SK-N-SH treated with all-trans-retinoic acid at 6 μM for 48 hours (cell line): ENCODE data around the gene GPER1.

Experiments used
- GLIS3 ChIP-seq: fragments of 250-450 bp; sonication (Bioruptor Pico); IDR thresholded peaks from 2 replicates; pipeline ENCODE4 v1.5.0; 2020; ENCODE audit warnings: mild to moderate bottlenecking, moderate library complexity
- ZFP3 ChIP-seq: fragments of 250-450 bp; sonication (Bioruptor Pico); IDR thresholded peaks from 2 replicates; pipeline ENCODE4 v1.5.0; 2020; ENCODE audit warnings: mild to moderate bottlenecking, moderate library complexity
- TF ChIP-seq, protein P1 (sequence below): fragments of 250-450 bp; sonication (Bioruptor Pico); IDR thresholded peaks from 2 replicates; pipeline ENCODE4 v1.8.0; 2020; ENCODE audit warnings: mild to moderate bottlenecking, moderate library complexity, borderline replicate concordance

DNA sequence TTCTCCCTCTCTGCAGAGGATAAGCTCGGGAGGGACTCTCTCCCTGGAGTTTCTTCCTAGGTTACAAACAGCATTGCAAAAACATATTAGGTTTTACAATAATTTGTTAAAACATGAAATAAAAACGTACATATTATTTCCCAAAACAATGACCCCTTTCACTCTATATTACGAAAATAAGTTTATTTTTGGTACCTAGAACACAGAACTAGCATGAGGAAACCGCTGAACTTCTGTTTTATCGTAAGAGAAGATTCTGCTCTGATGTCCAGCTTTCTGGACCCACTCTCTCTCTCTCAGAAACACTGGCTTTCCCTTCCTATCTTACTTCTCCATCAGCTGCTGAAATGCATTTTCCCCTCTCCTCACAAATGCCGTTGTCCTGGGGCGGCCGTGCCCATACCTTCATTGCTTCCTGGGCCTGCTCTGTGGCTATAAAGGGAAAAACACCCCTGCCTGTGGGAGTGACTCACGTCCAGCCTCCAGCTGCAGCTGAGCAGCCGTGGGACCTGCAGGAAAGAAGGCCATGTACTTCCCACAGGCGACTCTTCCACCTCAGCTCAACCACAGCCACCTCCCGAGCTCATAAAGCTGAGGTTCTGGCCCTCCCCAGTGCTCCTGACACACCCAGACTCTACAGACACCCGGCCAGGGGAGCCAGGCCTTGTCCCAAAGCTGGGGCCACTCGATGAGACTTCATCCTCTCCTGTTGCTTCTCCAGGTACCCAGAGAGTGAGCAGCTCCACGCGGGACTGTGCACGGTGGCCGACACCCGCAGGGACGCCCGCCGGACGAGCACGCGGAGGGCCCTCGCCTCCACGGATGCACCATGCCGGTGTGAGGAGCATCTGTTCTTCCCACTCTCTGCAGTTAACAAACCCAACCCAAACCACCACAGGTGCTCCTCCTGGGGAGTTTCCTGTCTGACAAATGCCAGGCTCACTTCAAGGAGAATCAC, 3.1 kb downstream of the GPER1 start:
- TF ChIP-seq, protein P1, sequence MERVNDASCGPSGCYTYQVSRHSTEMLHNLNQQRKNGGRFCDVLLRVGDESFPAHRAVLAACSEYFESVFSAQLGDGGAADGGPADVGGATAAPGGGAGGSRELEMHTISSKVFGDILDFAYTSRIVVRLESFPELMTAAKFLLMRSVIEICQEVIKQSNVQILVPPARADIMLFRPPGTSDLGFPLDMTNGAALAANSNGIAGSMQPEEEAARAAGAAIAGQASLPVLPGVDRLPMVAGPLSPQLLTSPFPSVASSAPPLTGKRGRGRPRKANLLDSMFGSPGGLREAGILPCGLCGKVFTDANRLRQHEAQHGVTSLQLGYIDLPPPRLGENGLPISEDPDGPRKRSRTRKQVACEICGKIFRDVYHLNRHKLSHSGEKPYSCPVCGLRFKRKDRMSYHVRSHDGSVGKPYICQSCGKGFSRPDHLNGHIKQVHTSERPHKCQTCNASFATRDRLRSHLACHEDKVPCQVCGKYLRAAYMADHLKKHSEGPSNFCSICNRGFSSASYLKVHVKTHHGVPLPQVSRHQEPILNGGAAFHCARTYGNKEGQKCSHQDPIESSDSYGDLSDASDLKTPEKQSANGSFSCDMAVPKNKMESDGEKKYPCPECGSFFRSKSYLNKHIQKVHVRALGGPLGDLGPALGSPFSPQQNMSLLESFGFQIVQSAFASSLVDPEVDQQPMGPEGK = no peak
- TF ChIP-seq ZFP3 (CRISPR knock-in tag) (no peak), GLIS3 (CRISPR knock-in tag) (no peak)
